Measurements from ENCODE around the gene L1TD1. TPM values are rescaled to one million over a fixed set of nuclear protein-coding genes. Genes with fewer than 3 reads are reported as not detected.

The L1TD1 gene
- total and polyA plus RNA-seq, 3 donors from 2014 or later = 1.5 to 9.1 (median 8.4) TPM

- no peaks in the 10 kb centered on the region for H3K9me3 ChIP-seq
- TF ChIP-seq POLR2A (IDR thresholded peaks at IDR 0.05) (no peak), CTCF (IDR thresholded peaks at IDR 0.05) (no peak)
- H3K36me3 ChIP-seq (ENCODE audit: low read depth, missing control alignments) = no peaks in the 10 kb centered on the region
- intact Hi-C loops (cut with DNase I; ENCODE audit: low total_unique reads) = no loop called here
- no peak for DNase-seq
- WGBS, 2 donors = 91 to 96% methylated on average over 2 of the region's 2 CpGs
- H3K4me1 ChIP-seq = no peaks in the 10 kb centered on the region
- H3K27me3 ChIP-seq = no peaks in the 10 kb centered on the region
- no peak overlapping the region for H3K4me3 ChIP-seq
- no peak overlapping the region for H3K27ac ChIP-seq
Observed at GRCh38 chr1:62207187-62207586, 12.5 kb downstream of the L1TD1 start.

DNA sequence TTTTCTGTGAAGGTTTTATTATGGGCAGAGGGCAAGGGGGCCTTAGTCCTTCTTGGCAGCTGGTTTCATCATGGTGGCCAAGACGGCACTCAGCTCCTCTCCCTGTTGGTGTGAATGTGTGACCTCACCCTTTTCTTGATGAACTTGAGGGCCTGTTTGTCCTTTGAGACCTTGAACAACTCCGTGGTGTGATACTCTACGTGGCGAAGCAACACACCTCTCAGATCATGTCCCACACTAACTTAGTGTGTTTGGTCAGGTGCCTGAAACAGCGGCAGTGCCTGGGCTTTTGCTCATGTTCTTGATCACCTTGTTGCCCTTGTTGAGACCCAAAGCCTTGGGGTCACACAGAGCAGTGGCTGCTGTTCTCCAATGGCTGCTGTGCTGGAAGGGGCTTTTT is 13.4 kb downstream of the L1TD1 start:
- H3K27me3 ChIP-seq = no peaks in the 10 kb centered on the region
- no peak for DNase-seq
- no peaks in the 10 kb centered on the region for H3K36me3 ChIP-seq (ENCODE audit: low read depth, missing control alignments)
- TF ChIP-seq POLR2A (IDR thresholded peaks at IDR 0.05) = no peak
- TF ChIP-seq CTCF (IDR thresholded peaks at IDR 0.05) = no peak
- no peaks in the 10 kb centered on the region for H3K9me3 ChIP-seq
- no peak overlapping the region for H3K27ac ChIP-seq
- intact Hi-C loops (cut with DNase I; ENCODE audit: low total_unique reads) = no loop called here
- H3K4me1 ChIP-seq = no peaks in the 10 kb centered on the region
- H3K4me3 ChIP-seq = no peak overlapping the region
- 96% methylated on average over 5 of the region's 5 CpGs for WGBS, 2 donors

- intact Hi-C loops (cut with DNase I; ENCODE audit: low total_unique reads) = no loop called here
- Histone ChIP-seq H3K4me1 (no peaks in the 10 kb centered on the region), H3K9me3 (no peaks in the 10 kb centered on the region), H3K27me3 (no peaks in the 10 kb centered on the region), H3K27ac (no peak overlapping the region), H3K36me3 (ENCODE audit: low read depth, missing control alignments) (no peaks in the 10 kb centered on the region), H3K4me3 (no peak overlapping the region)
- 33 to 51% methylated on average over 1 of the region's 1 CpG for WGBS, 2 donors
- TF ChIP-seq POLR2A (IDR thresholded peaks at IDR 0.05) (no peak), CTCF (IDR thresholded peaks at IDR 0.05) (no peak)
- no peak for DNase-seq
Observed at GRCh38 chr1:62208970-62209369, 14.3 kb downstream of the L1TD1 start.

DNA sequence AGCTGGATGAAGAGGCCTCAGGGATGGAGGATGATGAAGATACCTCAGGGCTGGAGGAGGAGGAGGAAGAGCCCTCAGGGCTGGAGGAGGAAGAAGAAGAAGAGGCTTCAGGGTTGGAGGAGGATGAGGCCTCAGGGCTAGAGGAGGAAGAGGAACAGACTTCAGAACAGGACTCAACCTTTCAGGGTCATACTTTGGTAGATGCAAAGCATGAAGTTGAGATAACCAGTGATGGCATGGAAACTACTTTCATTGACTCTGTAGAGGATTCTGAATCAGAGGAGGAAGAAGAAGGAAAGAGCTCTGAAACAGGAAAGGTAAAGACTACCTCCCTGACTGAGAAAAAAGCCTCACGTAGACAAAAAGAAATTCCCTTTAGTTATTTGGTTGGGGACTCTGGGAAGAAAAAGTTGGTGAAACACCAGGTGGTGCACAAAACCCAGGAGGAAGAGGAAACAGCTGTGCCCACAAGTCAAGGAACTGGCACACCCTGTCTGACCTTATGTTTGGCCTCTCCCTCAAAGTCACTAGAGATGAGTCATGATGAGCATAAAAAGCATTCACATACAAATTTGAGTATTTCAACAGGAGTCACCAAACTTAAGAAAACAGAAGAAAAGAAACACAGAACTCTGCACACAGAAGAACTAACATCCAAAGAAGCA is 15.4 kb downstream of the L1TD1 start:
- Histone ChIP-seq H3K27ac (no peak overlapping the region), H3K36me3 (ENCODE audit: low read depth, missing control alignments) (no peaks in the 10 kb centered on the region), H3K4me3 (no peak overlapping the region), H3K4me1 (no peaks in the 10 kb centered on the region), H3K27me3 (no peaks in the 10 kb centered on the region), H3K9me3 (no peaks in the 10 kb centered on the region)
- TF ChIP-seq CTCF (IDR thresholded peaks at IDR 0.05) = no peak
- no peak for TF ChIP-seq POLR2A (IDR thresholded peaks at IDR 0.05)
- WGBS, 2 donors = 88 to 95% methylated on average over 1 of the region's 1 CpG
- intact Hi-C loops (cut with DNase I; ENCODE audit: low total_unique reads) = no loop called here
- DNase-seq = no peak

- no peak for DNase-seq
- Histone ChIP-seq H3K9me3 (no peaks in the 10 kb centered on the region), H3K27ac (no peak overlapping the region), H3K4me1 (no peaks in the 10 kb centered on the region), H3K4me3 (no peak overlapping the region), H3K27me3 (no peaks in the 10 kb centered on the region), H3K36me3 (ENCODE audit: low read depth, missing control alignments) (no peaks in the 10 kb centered on the region)
- intact Hi-C loops (cut with DNase I; ENCODE audit: low total_unique reads) = no loop called here
- TF ChIP-seq POLR2A (IDR thresholded peaks at IDR 0.05) (no peak), CTCF (IDR thresholded peaks at IDR 0.05) (no peak)
- WGBS, 2 donors = 90 to 94% methylated on average over 1 of the region's 1 CpG
Observed at GRCh38 chr1:62210960-62211359, 16.3 kb downstream of the L1TD1 start.

Data from testis (tissue), 3 donors.